ENCODE data around the gene RNASE4.

RNASE4 gene

DNA sequence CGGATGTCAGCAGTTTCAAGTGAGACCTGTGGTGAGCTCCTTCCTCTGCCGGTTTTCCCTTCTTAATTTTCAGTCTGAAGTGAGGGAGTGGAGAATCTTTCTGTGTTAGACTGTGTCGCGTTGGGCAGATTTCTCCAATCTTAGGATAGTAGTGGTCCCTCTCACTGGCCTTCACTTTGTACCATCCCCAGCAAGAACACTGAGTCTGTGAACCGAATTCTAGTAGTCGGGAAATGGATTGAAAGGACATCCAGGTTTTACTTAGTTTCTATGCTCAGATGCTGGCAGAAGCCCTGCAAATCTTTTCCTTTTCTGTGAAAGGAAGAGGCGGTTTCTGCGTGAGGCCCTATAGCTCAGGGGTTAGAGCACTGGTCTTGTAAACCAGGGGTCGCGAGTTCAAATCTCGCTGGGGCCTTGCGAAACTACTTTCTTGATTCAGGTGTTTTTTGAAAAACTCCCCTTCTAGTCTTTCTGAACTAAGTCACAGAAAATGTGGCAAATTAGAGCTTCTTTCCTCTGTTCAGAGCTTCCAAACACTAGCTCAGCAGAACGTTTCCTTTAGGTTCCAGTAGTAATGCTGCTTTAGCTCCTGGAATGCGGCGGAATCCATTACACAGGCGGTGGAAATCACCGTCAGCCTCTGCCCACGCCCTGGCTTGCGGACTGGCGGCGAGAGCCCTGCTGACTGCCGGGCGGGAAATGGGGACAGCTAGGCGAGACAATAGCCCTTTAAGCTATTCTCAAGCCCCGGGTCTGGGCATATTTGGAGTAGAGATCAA, 2.8 kb upstream of the RNASE4 start:
- CTCF ChIA-PET = interaction anchor here (0.9 to 5.2 kb wide), 9 partner anchors 10 to 338 kb away, joined by 3 to 56 read pairs (median 13); partner anchors contain the start of genes PARP2 and PIP4P1
- Mint-ChIP-seq H3K9me3 (no peaks in the 10 kb centered on the region), H3K27me3 (peaks cover 8% of the 10 kb centered on the region), H3K36me3 (no peaks in the 10 kb centered on the region), H3K4me1 (peaks cover 31% of the 10 kb centered on the region), H3K4me3 (no peak overlapping the region), H3K27ac (no peak overlapping the region)
- DNase-seq = peak; percentile 86

GRCh38 chr14:20682127-20682434, 2.3 kb upstream of the RNASE4 start:
- H3K27ac Mint-ChIP-seq = no peak overlapping the region
- DNase-seq = no peak
- H3K27me3 Mint-ChIP-seq = peaks cover 5% of the 10 kb centered on the region
- H3K4me3 Mint-ChIP-seq = no peak overlapping the region
- CTCF ChIA-PET = interaction anchor here (0.9 to 5.2 kb wide), 9 partner anchors 9 to 339 kb away, joined by 3 to 56 read pairs (median 13); partner anchors contain the start of genes PARP2 and PIP4P1
- H3K9me3 Mint-ChIP-seq = no peaks in the 10 kb centered on the region
- no peaks in the 10 kb centered on the region for H3K36me3 Mint-ChIP-seq
- peaks cover 31% of the 10 kb centered on the region for H3K4me1 Mint-ChIP-seq

- Mint-ChIP-seq H3K27ac (no peak overlapping the region), H3K27me3 (peaks cover 8% of the 10 kb centered on the region), H3K4me1 (peaks cover 31% of the 10 kb centered on the region), H3K9me3 (no peaks in the 10 kb centered on the region), H3K36me3 (no peaks in the 10 kb centered on the region), H3K4me3 (no peak overlapping the region)
- CTCF ChIA-PET = interaction anchor here (0.9 to 5.2 kb wide), 11 partner anchors 9 to 339 kb away, joined by 4 to 56 read pairs (median 15); partner anchors contain the start of genes PARP2 and PIP4P1
- DNase-seq = peak; percentile 78
These were observed 1.8 kb upstream of the RNASE4 start for GRCh38 chr14:20682435-20683124.

DNA sequence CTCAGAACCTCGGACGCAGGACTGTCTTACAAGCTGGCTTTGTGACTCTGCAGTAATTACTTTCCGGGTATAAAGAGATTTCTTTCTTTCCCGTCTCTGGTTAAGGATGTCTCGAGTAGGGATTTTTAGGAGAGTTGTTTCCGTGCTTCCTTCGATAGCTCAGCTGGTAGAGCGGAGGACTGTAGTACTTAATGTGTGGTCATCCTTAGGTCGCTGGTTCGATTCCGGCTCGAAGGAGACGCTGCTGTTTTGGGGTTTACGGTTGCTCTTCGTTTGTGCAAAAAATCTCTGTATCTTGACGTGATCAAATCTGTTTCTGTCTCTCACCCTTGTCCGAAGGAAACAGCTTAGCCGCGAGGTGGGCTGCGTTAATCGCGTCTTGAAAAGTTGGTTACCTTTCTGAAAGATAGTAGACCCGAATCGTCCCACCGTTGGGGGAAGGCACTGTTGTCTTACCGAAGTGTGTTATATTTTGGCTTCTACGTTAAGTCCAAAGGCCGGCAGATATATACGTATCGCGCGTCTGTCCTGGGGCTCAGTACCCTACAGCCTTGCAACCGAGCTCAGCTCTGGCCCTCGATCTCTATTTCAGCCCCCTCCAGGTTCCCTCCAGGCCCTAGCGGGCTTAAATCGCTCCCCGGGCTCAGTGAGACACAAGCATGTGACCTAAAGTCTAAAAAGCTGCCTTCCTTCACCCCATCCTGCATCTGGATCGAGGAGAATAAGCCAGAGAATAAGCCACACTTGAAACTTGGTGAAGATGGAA, 1.1 kb upstream of the RNASE4 start:
- CTCF ChIA-PET = interaction anchor here (1.0 to 5.2 kb wide), 10 partner anchors 8 to 287 kb away, joined by 3 to 37 read pairs (median 12); no protein-coding TSS in a partner anchor
- peak; percentile 77 for DNase-seq
- Mint-ChIP-seq H3K9me3 (no peaks in the 10 kb centered on the region), H3K4me3 (no peak overlapping the region), H3K27ac (no peak overlapping the region), H3K4me1 (peaks cover 31% of the 10 kb centered on the region), H3K36me3 (no peaks in the 10 kb centered on the region), H3K27me3 (peaks cover 8% of the 10 kb centered on the region)

- Mint-ChIP-seq H3K4me1 (peaks cover 26% of the 10 kb centered on the region), H3K27ac (peak overlapping the region; percentile 42), H3K27me3 (peaks cover 8% of the 10 kb centered on the region), H3K4me3 (no peak overlapping the region), H3K36me3 (no peaks in the 10 kb centered on the region), H3K9me3 (no peaks in the 10 kb centered on the region)
- CTCF ChIA-PET = interaction anchor here (0.9 to 5.0 kb wide), 11 partner anchors 12 to 286 kb away, joined by 3 to 37 read pairs (median 7); no protein-coding TSS in a partner anchor
- no peak for DNase-seq
These were observed 499 bp downstream of the RNASE4 start for GRCh38 chr14:20684662-20685456.

- Mint-ChIP-seq H3K36me3 (no peaks in the 10 kb centered on the region), H3K9me3 (no peaks in the 10 kb centered on the region), H3K27ac (no peak overlapping the region), H3K4me3 (no peak overlapping the region), H3K4me1 (peaks cover 17% of the 10 kb centered on the region), H3K27me3 (peaks cover 8% of the 10 kb centered on the region)
- DNase-seq = no peak
- CTCF ChIA-PET = interaction anchor here (1.0 to 3.1 kb wide), 4 partner anchors 21 to 55 kb away, joined by 3 to 14 read pairs (median 3); no protein-coding TSS in a partner anchor
These were observed 2.2 kb downstream of the RNASE4 start for GRCh38 chr14:20686386-20687143.

DNA sequence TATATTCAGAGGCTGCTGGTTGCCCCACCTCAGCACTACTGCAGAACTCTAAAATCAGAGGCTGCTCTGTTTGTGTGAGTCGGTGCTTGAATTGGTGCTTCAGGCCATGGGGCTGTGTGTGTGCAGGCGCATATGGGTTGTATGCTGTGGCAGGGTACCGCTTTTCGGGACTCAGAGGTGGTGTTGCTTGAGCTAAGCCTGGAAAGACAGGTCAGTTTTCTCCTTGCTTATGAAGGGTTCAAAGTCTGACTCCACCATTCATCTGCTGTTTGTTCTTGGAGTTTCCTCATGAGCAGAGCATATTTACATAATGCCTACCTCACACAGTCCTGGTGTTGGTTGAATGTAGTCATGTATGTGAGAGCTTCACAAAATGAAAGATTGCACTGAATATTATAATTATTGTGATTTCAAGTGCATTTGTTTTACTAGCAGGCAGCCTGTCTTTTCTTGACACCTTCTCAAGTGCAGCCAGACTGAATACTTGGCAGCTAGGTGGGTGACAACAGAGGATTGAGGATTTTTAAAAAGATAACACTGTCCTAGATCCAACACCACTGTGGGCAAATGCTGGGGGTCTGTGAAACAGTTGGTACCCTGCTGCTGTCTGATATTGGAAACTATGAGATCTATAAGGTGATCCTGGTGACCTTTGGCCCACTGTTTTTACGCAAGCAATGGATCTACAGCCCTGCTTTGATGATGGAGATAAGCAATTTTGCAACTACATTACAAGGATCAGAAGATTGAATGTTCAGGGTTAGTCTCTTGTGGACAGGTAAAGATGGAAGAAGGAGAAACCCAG, 3.2 kb downstream of the RNASE4 start:
- no peak for DNase-seq
- H3K9me3 Mint-ChIP-seq = no peaks in the 10 kb centered on the region
- no peaks in the 10 kb centered on the region for H3K36me3 Mint-ChIP-seq
- H3K4me1 Mint-ChIP-seq = peaks cover 17% of the 10 kb centered on the region
- no peak overlapping the region for H3K4me3 Mint-ChIP-seq
- peaks cover 8% of the 10 kb centered on the region for H3K27me3 Mint-ChIP-seq
- no peak overlapping the region for H3K27ac Mint-ChIP-seq
- CTCF ChIA-PET = interaction anchor here (1.0 to 3.1 kb wide), 3 partner anchors 24 to 56 kb away, joined by 3 to 14 read pairs (median 4); no protein-coding TSS in a partner anchor

DNA sequence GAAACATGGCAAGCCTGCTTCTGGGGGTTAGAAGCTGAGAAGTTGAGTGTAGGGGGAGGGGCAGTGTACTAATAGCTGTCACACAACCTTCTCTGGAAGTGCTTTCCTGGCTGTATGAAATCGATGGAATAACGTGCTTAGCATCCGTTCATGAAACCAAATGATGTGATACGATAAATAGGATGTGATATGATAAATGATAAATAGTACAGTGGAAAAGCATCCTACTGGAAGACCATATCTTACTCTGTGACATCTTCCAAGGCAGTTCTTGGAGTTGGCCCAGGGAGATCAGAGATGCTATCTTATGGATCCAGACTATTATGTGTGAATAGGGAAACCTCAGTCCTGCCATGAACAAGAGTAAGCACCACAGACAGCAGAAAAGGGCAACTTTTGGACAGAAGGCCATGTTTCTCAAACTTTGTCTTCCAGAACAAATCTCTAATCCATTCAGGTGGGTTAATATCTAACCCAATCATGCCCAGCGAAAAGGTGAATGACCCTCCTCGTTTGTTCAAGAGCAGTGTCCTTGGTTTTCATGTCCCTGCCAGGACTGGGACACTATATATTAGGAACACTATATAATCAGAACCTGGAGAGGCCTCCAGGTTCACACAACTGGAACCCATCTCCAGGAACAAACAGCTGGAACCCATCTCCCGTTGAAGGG, 3.9 kb downstream of the RNASE4 start, which contains the start of gene ANG:
TSS of gene ANG (plus strand) at position 598 of the 673 bp plus-strand sequence. CDS start 4,801 bp downstream, outside the sequence.
- CTCF ChIA-PET = interaction anchor here (1.1 to 3.1 kb wide), 2 partner anchors 25 to 31 kb away, joined by 4 to 14 read pairs; no protein-coding TSS in a partner anchor
- H3K27ac Mint-ChIP-seq = no peak within 1 kb of the TSS
- peaks cover 8% of the 10 kb centered on the region for H3K27me3 Mint-ChIP-seq
- peaks cover 17% of the 10 kb centered on the region for H3K4me1 Mint-ChIP-seq
- no peak within 1 kb of the TSS for H3K4me3 Mint-ChIP-seq
- H3K9me3 Mint-ChIP-seq = no peaks in the 10 kb centered on the region
- no peaks in the 10 kb centered on the region for H3K36me3 Mint-ChIP-seq
- no peak for DNase-seq

DNA sequence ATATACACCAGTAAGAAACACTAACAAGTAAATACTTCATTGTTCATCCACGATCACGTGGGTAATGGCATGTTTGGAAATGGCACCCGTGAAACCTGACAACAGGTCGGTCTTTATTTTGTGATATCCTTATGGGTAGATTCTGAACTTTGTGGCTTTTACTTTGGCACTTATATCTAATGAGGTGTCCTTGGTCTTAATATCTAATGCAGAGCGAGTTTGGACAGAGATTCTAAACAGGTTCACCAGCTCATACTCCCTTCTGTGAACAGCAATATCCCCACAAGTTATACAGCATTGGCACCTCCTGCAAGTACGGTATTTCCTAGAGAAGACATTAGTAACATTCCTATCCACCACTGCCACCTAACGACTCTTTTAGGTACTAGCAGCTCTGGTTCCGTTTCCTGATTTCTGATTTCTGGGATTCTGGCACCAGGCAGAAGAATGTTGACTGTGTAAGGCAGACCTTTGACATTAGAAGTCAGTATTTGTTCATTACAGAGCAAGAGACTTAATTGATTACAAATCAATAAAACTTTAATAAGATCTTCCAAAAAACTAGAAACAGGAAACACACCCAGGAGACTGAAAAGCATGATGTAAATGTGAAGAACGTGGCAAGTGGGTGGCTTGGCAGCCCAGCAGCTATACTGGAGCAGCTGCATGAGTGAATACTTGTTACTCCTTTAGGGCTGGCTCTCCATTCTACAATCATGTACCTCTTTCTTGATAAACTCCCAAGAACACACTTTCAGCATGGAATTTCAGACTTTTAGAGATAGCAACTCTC, 6.7 kb downstream of the RNASE4 start:
- Mint-ChIP-seq H3K27ac (no peak overlapping the region), H3K4me1 (peaks cover 7% of the 10 kb centered on the region), H3K36me3 (no peaks in the 10 kb centered on the region), H3K27me3 (peaks cover 3% of the 10 kb centered on the region), H3K4me3 (no peak overlapping the region), H3K9me3 (no peaks in the 10 kb centered on the region)
- DNase-seq = peak; percentile 54
- CTCF ChIA-PET = interaction anchor here (0.7 to 3.4 kb wide), 25 partner anchors 9 to 364 kb away, joined by 3 to 51 read pairs (median 4); no protein-coding TSS in a partner anchor

DNA sequence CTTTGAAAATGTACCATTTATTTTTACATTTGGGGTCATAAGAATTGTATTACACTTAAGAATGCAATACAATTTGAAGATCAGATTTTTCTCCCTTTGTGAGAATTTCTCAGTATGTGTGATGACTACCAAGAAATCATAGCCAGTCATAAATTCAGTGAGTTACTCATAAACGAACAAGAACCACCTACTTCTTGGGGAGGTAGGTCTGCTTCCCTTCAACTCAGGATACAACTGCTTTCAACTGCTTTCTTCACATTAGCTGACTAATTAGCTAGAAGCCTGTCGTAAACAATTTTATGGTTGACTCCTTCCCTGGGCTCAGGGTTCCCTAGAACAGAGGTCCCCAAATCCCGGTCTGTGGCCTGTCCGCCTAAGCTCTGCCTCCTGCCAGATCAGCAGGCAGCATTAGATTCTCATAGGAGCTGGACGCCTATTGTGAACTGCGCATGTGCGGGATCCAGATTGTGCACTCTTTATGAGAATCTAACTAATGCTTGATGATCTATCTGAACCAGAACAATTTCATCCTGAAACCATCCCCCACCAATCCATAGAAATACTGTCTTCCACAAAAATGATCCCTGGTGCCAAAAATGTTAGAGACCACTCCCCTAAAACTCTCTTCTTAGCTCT, 7.9 kb downstream of the RNASE4 start:
- Mint-ChIP-seq H3K27ac (no peak overlapping the region), H3K27me3 (peaks cover 2% of the 10 kb centered on the region), H3K36me3 (no peaks in the 10 kb centered on the region), H3K4me3 (no peak overlapping the region), H3K4me1 (peaks cover 7% of the 10 kb centered on the region), H3K9me3 (no peaks in the 10 kb centered on the region)
- no peak for DNase-seq
- CTCF ChIA-PET = interaction anchor here (0.8 to 3.4 kb wide), 13 partner anchors 10 to 365 kb away, joined by 3 to 51 read pairs (median 9); no protein-coding TSS in a partner anchor

Data from activated naive CD4-positive, alpha-beta T cell treated with anti-CD3 and anti-CD28 coated beads, Interleukin-2, amount 10 ng/mL, durations not matched to agents 7 days and 5 days (primary cell).